LNCaP clone FGC (cell line): Measurements from ENCODE around the gene TCF23.

Experiments used
- DNase-seq: peaks from one replicate; pipeline ENCODE4 v3.0.0-alpha.2; 2011; ENCODE audit warnings: low read depth
- H3K4me3 ChIP-seq: 2 replicates; pipeline ENCODE4 v1.5.1; 2011; ENCODE audit warnings: mild to moderate bottlenecking, low read depth, low read length, control low read depth
- TF ChIP-seq, protein P1 (sequence below): IDR thresholded peaks from 2 replicates; pipeline ENCODE4 v1.5.1; 2012; ENCODE audit warnings: mild to moderate bottlenecking; ENCODE audit not compliant: control insufficient read depth, insufficient read depth; ENCODE audit errors: extremely low read depth

Gene TCF23

DNA sequence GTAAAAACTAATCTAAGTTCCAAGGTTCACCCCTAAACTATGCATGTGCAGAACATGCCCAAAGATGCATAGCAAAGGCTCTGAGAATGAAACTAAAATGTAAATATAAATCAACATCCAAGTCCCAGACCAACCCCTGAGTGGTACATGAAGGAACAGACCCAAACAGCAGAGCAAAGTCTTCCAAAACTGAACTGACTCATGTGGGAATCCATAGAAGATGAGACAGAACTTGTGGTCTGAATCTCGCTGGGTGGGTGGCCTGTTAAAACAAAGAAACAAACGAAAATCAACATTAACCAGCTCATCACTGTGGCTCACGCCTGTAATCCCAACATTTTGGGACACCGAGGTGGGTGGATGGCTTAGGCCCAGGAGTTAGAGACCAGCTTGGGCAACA is 33.5 kb downstream of the TCF23 start:
- H3K4me3 ChIP-seq = no peak overlapping the region
- TF ChIP-seq, protein P1, sequence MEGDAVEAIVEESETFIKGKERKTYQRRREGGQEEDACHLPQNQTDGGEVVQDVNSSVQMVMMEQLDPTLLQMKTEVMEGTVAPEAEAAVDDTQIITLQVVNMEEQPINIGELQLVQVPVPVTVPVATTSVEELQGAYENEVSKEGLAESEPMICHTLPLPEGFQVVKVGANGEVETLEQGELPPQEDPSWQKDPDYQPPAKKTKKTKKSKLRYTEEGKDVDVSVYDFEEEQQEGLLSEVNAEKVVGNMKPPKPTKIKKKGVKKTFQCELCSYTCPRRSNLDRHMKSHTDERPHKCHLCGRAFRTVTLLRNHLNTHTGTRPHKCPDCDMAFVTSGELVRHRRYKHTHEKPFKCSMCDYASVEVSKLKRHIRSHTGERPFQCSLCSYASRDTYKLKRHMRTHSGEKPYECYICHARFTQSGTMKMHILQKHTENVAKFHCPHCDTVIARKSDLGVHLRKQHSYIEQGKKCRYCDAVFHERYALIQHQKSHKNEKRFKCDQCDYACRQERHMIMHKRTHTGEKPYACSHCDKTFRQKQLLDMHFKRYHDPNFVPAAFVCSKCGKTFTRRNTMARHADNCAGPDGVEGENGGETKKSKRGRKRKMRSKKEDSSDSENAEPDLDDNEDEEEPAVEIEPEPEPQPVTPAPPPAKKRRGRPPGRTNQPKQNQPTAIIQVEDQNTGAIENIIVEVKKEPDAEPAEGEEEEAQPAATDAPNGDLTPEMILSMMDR = no peak
- no peak for DNase-seq

DNA sequence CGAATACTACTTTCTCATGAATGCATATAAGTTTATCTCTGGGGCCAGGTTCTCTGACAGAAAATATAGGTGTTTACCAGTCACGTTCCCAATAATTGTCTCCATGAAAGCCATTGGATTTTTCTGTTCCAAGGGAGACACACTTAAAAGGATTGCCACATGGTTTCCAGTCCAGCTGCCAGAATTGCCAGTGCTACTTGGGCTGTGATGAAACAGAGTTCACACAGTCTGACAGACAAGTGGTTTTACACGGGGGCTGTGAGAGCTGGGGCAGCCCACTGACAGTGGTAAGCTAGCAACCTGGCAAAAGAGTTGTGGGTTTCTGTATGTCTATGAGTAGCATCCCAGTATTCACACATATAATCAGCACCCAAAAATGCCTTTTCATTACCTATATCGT is 35.3 kb downstream of the TCF23 start:
- no peak for DNase-seq
- TF ChIP-seq, protein P1 = no peak
- H3K4me3 ChIP-seq = no peak overlapping the region

DNA sequence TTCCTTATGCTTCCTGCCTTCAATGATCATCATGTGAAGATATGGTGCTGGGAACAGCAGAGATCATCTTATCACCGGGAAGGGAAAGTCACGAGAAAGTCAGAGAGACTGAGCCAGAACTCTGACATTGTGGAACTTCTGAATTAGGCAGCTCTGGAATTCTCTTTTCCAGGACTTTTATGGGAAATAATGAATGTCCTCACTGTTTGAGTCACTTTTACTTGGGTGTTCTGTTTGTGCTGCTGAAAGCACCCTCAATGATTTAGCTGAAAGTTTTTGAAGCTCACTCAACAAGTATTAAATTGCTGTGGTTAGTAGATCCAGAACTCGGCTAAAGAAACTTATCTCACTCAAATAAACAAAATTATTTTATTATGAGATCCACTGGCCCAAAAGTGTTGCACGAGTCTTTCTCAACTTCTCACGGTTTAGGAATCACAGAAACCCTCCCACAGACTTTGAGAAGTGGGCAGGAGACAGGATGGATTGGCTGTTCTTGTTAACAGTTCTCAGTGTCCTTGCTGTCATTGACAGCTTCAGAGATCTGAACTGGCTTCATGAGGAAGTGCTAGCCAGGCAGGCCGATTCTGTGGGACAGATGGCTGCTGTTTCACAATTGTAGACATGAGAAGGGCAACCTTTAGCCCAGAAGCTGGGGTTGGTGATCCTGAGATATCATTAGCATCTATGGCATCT is 36.7 kb downstream of the TCF23 start:
- TF ChIP-seq, protein P1 = no peak
- DNase-seq = no peak
- H3K4me3 ChIP-seq = no peak overlapping the region

DNA sequence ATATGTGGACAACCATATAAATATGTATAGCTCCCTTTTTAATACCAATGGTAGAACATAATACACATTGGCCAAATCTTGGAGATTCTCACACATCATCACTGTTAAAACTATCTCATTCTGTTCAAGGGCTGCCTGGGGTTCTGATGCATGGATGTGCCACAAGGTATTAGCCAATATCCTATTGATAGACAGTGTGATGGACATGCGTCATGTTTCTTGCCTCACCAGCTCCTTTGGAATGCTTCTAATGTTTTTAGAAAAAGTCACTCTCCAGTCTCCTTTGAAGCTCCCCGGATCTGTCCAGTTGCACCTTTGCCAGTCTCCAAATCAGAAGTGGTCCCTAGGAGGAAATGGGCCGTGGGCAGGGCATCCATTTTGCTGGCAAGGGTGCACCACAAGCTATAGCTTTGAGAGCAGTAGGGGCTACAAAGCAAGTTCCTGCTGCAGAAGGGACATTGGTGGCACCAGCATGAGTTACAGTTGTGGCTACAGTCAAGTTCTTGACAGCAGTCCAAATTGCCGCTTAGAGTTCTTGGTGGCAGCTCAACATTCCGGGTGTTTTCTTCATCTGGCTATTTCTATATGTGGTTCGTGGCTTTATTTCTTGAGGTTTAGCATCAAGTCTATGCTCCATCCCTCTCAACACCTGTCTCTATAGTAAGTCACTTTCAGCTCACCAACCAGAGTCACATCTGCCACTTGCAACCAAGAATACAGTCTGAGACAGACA is 38.0 kb downstream of the TCF23 start:
- no peak for DNase-seq
- H3K4me3 ChIP-seq = no peak overlapping the region
- TF ChIP-seq, protein P1 = no peak

DNA sequence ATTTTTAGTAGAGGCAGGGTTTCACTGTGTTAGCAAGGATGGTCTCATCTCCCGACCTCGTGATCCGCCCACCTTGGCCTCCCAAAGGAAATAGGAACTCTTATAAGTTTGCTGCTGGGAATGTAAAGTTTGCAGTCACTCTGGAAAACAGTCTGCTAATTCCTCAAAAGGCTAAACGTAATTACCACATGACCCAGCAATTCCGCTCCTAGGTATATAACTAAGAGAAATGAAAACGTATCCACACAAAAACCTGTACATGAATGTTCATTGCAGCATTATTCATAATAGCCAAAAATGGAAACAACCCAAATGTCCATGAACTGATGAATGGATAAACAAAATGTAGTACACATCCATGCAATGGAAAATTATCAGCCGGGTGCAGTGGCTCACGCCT is 41.2 kb downstream of the TCF23 start:
- DNase-seq = no peak
- TF ChIP-seq, protein P1 = no peak
- no peak overlapping the region for H3K4me3 ChIP-seq

DNA sequence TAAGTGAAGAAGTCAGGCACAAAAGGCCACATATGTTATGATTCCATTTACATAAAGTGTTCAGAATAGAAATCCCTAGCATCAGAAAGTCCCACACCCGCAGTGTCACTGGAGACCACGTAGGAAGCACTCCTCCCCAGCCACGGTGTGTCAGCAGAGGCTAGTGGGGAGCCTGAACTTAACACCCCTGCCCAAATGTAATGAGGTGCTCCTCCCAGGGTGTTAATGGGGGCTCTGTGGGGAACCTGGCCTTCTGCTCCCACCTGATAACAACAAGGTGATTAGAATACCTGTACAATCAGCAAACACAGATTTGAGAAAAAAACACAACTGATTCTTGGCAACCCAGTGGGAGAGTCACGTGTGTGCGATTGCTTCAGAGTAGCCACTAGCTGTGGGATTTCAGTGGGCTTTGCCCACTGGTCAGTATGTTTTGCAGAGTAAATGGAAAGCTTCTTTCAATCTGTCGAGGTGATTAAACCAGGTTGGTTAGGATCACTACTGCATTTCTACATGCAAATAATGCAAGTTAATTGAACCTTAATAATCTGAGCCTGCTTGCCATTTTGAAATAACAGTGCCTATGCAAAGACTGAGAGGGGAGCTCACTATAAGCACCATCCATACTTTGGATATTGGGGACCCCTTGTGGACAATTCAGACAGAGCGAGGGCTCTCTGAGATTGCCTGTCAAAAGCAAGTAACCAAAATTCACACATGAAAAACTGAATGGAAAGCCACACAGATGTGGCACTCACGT is 42.4 kb downstream of the TCF23 start:
- TF ChIP-seq, protein P1 = peak; percentile 53
- H3K4me3 ChIP-seq = no peak overlapping the region
- DNase-seq = no peak
